ENCODE data around the gene HORMAD2. TPM values are rescaled to one million over a fixed set of nuclear protein-coding genes. Genes with fewer than 3 reads are reported as not detected.
A peak's percentile ranks its signal among the peaks of the same experiment; 100 is the strongest.

Gene HORMAD2
- total and polyA plus RNA-seq, 2 donors (not counting 3 experiments of a cell fraction or from before 2014, with no cell fraction given): not detected

DNA sequence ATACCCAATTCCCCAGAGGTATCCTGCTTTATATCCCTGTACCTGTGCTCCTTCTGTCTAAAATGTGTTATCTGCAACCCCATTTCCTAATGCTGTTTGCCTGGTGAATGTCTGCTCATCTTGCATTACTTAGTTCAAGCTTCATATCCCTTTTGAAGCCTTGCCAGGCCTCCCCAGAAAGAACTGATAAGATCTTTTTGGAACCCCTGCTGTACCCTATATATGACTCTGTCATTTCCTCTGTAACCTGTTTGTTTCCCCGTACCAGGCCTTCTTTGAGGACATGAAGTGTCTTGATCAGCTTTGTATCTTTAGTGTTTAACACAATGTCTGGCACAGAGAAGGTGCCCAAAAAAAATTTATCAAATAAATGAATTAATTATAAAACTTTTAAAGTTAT, 88.7 kb downstream of the HORMAD2 start:
- intact Hi-C loops (cut with micrococcal nuclease) (no loop called here), dilution Hi-C loops (cut with MboI; ENCODE audit: extremely low pct_ligation_motif_present, low sequenced_read_pairs) (no loop called here)
- H3K9me3 ChIP-seq (replicated peaks; ENCODE audit: control insufficient read depth, insufficient read depth, low read length): no peaks in the 10 kb centered on the region
- TF ChIP-seq JUN (IDR thresholded peaks at IDR 0.05; ENCODE audit: borderline replicate concordance, insufficient read depth, insufficient read length, low read depth): no peak
- TF ChIP-seq GATA2 (IDR thresholded peaks at IDR 0.05; ENCODE audit: insufficient read depth, insufficient read length, low read depth, low read length): peak; percentile 37
- no TSS peak for BruUV-seq (replicated peaks)
- no peak overlapping the region for H3K9ac ChIP-seq (replicated peaks; ENCODE audit: extremely low read depth, insufficient read depth, low read length)
- CTCF ChIA-PET: interaction anchor here (1.4 to 1.5 kb wide), 2 partner anchors 9 to 16 kb away, joined by 3 read pairs; no protein-coding TSS in a partner anchor
- H3K36me3 ChIP-seq (ENCODE audit: control insufficient read depth in 2 of 2, extremely low read depth in 1 of 2, insufficient read depth in 2 of 2, low read length in 2 of 2): no peaks in the 10 kb centered on the region
- no peaks in the 10 kb centered on the region for H4K20me1 ChIP-seq (replicated peaks; ENCODE audit: control insufficient read depth, extremely low read depth, insufficient read depth, low read length)
- POLR2A ChIA-PET: interaction anchor here (0.6 kb wide), 1 partner anchor 38 kb away, joined by 4 read pairs; no protein-coding TSS in a partner anchor
- no peak overlapping the region for H3K4me3 ChIP-seq (replicated peaks in 1 of 3; ENCODE audit: insufficient read depth in 1 of 3, low read depth in 1 of 3, low read length in 3 of 3)
- DNase-seq (ENCODE audit: low read depth, low spot score) (no peak), FAIRE-seq (no peak)
- no peaks in the 10 kb centered on the region for H3K4me1 ChIP-seq (ENCODE audit: control insufficient read depth, extremely low read depth, insufficient read depth, low read length)
- H3K27ac ChIP-seq (ENCODE audit: insufficient read depth, low read depth, low read length): no peak overlapping the region
- no peak overlapping the region for H2AFZ ChIP-seq (ENCODE audit: low read depth, low read length)
- no peaks in the 10 kb centered on the region for H3K79me2 ChIP-seq (ENCODE audit: control insufficient read depth, insufficient read depth, low read length)
- H3K9me1 ChIP-seq (replicated peaks; ENCODE audit: control insufficient read depth, extremely low read depth, insufficient read depth, low read length): no peaks in the 10 kb centered on the region
- H3K4me2 ChIP-seq (ENCODE audit: insufficient read depth, low read length): no peak overlapping the region
- H3K27me3 ChIP-seq (ENCODE audit: control insufficient read depth in 2 of 2, insufficient read depth in 2 of 2, low read length in 2 of 2): peaks cover 44 to 77% of the 10 kb centered on the region in 2 experiments

DNA sequence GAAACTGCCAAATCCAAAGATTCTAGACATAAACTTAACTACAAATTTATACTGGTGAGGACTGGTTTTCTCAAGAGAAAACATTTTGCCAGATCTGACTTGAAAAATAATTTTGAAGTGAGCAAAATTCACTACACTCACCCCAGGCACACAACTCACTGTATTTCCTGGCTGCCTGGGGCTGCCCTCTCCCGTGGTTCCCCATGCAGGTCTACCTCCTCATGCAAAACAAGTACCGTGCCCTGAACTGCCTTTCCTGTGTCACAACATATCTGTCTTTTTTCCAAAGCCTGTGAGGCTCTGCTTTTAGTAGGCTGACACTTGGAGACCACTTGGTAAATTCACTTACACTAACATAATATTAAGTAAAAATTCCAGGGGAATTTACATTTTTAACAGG, 89.9 kb downstream of the HORMAD2 start:
- POLR2A ChIA-PET: no interaction called here
- no peak for FAIRE-seq
- H3K27me3 ChIP-seq (ENCODE audit: control insufficient read depth in 2 of 2, insufficient read depth in 2 of 2, low read length in 2 of 2): peaks cover 41 to 72% of the 10 kb centered on the region in 2 experiments

More for the DNA sequence above, 89.9 kb downstream of the HORMAD2 start:
- Histone ChIP-seq H3K36me3 (ENCODE audit: control insufficient read depth in 2 of 2, extremely low read depth in 1 of 2, insufficient read depth in 2 of 2, low read length in 2 of 2) (no peaks in the 10 kb centered on the region), H3K4me1 (ENCODE audit: control insufficient read depth, extremely low read depth, insufficient read depth, low read length) (no peaks in the 10 kb centered on the region), H3K4me2 (ENCODE audit: insufficient read depth, low read length) (no peak overlapping the region), H3K9ac (replicated peaks; ENCODE audit: extremely low read depth, insufficient read depth, low read length) (no peak overlapping the region), H3K79me2 (ENCODE audit: control insufficient read depth, insufficient read depth, low read length) (no peaks in the 10 kb centered on the region), H2AFZ (ENCODE audit: low read depth, low read length) (no peak overlapping the region), H3K4me3 (replicated peaks in 1 of 3; ENCODE audit: insufficient read depth in 1 of 3, low read depth in 1 of 3, low read length in 3 of 3) (no peak overlapping the region), H3K27ac (ENCODE audit: insufficient read depth, low read depth, low read length) (no peak overlapping the region), H3K9me1 (replicated peaks; ENCODE audit: control insufficient read depth, extremely low read depth, insufficient read depth, low read length) (no peaks in the 10 kb centered on the region), H4K20me1 (replicated peaks; ENCODE audit: control insufficient read depth, extremely low read depth, insufficient read depth, low read length) (no peaks in the 10 kb centered on the region), H3K9me3 (replicated peaks; ENCODE audit: control insufficient read depth, insufficient read depth, low read length) (no peaks in the 10 kb centered on the region)
- CTCF ChIA-PET: interaction anchor here (1.4 kb wide), 1 partner anchor 8 kb away, joined by 3 read pairs; no protein-coding TSS in a partner anchor
- BruUV-seq (replicated peaks): no TSS peak
- DNase-seq (ENCODE audit: low read depth, low spot score): no peak
- dilution Hi-C loops (cut with MboI; ENCODE audit: extremely low pct_ligation_motif_present, low sequenced_read_pairs): no loop called here
- intact Hi-C loops (cut with micrococcal nuclease): no loop called here
- TF ChIP-seq GATA2 (IDR thresholded peaks at IDR 0.05; ENCODE audit: insufficient read depth, insufficient read length, low read depth, low read length) (no peak), FOS (IDR thresholded peaks at IDR 0.05; ENCODE audit: borderline replicate concordance, insufficient read depth, low read length) (no peak)

Measured in endothelial cell of umbilical vein (primary cell).